Fibroblast of the aortic adventitia (primary cell): ENCODE data around the gene TSPAN17. TPM values are rescaled to one million over a fixed set of nuclear protein-coding genes. Genes with fewer than 3 reads are reported as not detected.

Source experiments
- DNase-seq: peaks from one replicate; pipeline ENCODE4 v3.0.0-alpha.2; 2010; ENCODE audit warnings: low read depth
- H3K4me3 ChIP-seq: 2 replicates; pipeline ENCODE4 v1.5.1; 2011; ENCODE audit warnings: low read depth, mild to moderate bottlenecking, control low read depth, low read length, moderate library complexity
- CTCF ChIP-seq: IDR thresholded peaks from 2 replicates; pipeline ENCODE4 v1.5.1; 2011; ENCODE audit warnings: mild to moderate bottlenecking, low read length, control low read depth, inconsistent platforms; ENCODE audit not compliant: insufficient read depth
- total RNA-seq: library from RNA; depleted of rRNA; stranded (reverse); fragments of >200 nt; gene quantifications from 2 replicates; pipeline ENCODE4 v1.2.3, GENCODE V29; 2012; ENCODE audit warnings: low replicate concordance

Gene TSPAN17
- total RNA-seq, 1 donor = 29.0 TPM

- DNase-seq = no peak
- no peak for TF ChIP-seq CTCF
These were observed 34.4 kb upstream of the TSPAN17 start for GRCh38 chr5:176612855-176613254.

GRCh38 chr5:176614805-176615478 is 32.3 kb upstream of the TSPAN17 start:
- TF ChIP-seq CTCF = no peak
- peak; percentile 66 for DNase-seq
- no peak overlapping the region for H3K4me3 ChIP-seq

More at GRCh38 chr5:176612855-176613254, 34.4 kb upstream of the TSPAN17 start:
- no peak overlapping the region for H3K4me3 ChIP-seq

- DNase-seq = no peak
- H3K4me3 ChIP-seq = no peak overlapping the region
- TF ChIP-seq CTCF = no peak
These were observed 30.8 kb upstream of the TSPAN17 start for GRCh38 chr5:176616511-176616910.

- peak overlapping the region; percentile 33 for H3K4me3 ChIP-seq
- TF ChIP-seq CTCF = no peak
- no peak for DNase-seq
These were observed 28.5 kb upstream of the TSPAN17 start for GRCh38 chr5:176618783-176619182.

- H3K4me3 ChIP-seq = peak overlapping the region; percentile 33
- peak; percentile 57 for TF ChIP-seq CTCF
These were observed 28.1 kb upstream of the TSPAN17 start for GRCh38 chr5:176619203-176619568.

GRCh38 chr5:176619569-176620332 is 27.5 kb upstream of the TSPAN17 start:
- no peak for DNase-seq
- H3K4me3 ChIP-seq = peak overlapping the region; percentile 9
- TF ChIP-seq CTCF = no peak

More at GRCh38 chr5:176619203-176619568, 28.1 kb upstream of the TSPAN17 start:
- DNase-seq = peak; percentile 79
